ENCODE data around the gene NAB2.
"Not testable (repeated sequence)": the region's sequence is repeated elsewhere in the genome, so short reads cannot be mapped to it uniquely, and the experiment has no call there.

Gene NAB2

GRCh38 chr12:57066245-57066644 lies 22.7 kb upstream of the NAB2 start:
- no peak for DNase-seq (ENCODE audit: low spot score)

- DNase-seq (ENCODE audit: low spot score) = peak; percentile 83
Measured at GRCh38 chr12:57069523-57069922, 19.4 kb upstream of the NAB2 start.

GRCh38 chr12:57072661-57073060 lies 16.3 kb upstream of the NAB2 start:
- no peak for DNase-seq (ENCODE audit: low spot score)

- DNase-seq (ENCODE audit: low spot score) = not testable (repeated sequence)
Measured at GRCh38 chr12:57073566-57074450, 15.1 kb upstream of the NAB2 start.

GRCh38 chr12:57078519-57079404 lies 10.2 kb upstream of the NAB2 start, which contains the start of gene NEMP1:
NEMP1 (minus strand) TSS chr12:57078791; CDS start chr12:57078745, 46 bp downstream.
- DNase-seq (ENCODE audit: low spot score) = peak; percentile 99

- DNase-seq (ENCODE audit: low spot score) = no peak
Measured at GRCh38 chr12:57079821-57080220, 9.1 kb upstream of the NAB2 start.

GRCh38 chr12:57080855-57081254 lies 8.1 kb upstream of the NAB2 start:
- DNase-seq (ENCODE audit: low spot score) = no peak

- no peak for DNase-seq (ENCODE audit: low spot score)
Measured at GRCh38 chr12:57085999-57086492, 2.9 kb upstream of the NAB2 start.

GRCh38 chr12:57086493-57087009 lies 2.4 kb upstream of the NAB2 start:
- peak; percentile 43 for DNase-seq (ENCODE audit: low spot score)

GRCh38 chr12:57087010-57087690 lies 1.8 kb upstream of the NAB2 start:
- peak; percentile 87 for DNase-seq (ENCODE audit: low spot score)

GRCh38 chr12:57087691-57088353 lies 1.1 kb upstream of the NAB2 start:
- peak; percentile 60 for DNase-seq (ENCODE audit: low spot score)

GRCh38 chr12:57089271-57090245 lies 644 bp downstream of the NAB2 start:
- DNase-seq (ENCODE audit: low spot score) = no peak

- no peak for DNase-seq (ENCODE audit: low spot score)
Measured at GRCh38 chr12:57090490-57090889, 1.6 kb downstream of the NAB2 start.

GRCh38 chr12:57090924-57091637 lies 2.2 kb downstream of the NAB2 start:
- DNase-seq (ENCODE audit: low spot score) = no peak

- DNase-seq (ENCODE audit: low spot score) = no peak
Measured at GRCh38 chr12:57091638-57092528, 3.0 kb downstream of the NAB2 start.

GRCh38 chr12:57092529-57092862 lies 3.6 kb downstream of the NAB2 start:
- no peak for DNase-seq (ENCODE audit: low spot score)

- no peak for DNase-seq (ENCODE audit: low spot score)
Measured at GRCh38 chr12:57092876-57093414, 4.0 kb downstream of the NAB2 start.

Data from CD4-positive, alpha-beta T cell treated with Interleukin-15 for 4 hours (primary cell).